ENCODE measurements around the gene JAM3. TPM values are rescaled to one million over a fixed set of nuclear protein-coding genes. Genes with fewer than 3 reads are reported as not detected.

Gene JAM3
- total RNA-seq, 1 experiment from 2014 or later, result not detected

- intact Hi-C loops (cut with micrococcal nuclease; ENCODE audit: unreplicated experiment), result no loop called here
- TF ChIP-seq, protein P1, sequence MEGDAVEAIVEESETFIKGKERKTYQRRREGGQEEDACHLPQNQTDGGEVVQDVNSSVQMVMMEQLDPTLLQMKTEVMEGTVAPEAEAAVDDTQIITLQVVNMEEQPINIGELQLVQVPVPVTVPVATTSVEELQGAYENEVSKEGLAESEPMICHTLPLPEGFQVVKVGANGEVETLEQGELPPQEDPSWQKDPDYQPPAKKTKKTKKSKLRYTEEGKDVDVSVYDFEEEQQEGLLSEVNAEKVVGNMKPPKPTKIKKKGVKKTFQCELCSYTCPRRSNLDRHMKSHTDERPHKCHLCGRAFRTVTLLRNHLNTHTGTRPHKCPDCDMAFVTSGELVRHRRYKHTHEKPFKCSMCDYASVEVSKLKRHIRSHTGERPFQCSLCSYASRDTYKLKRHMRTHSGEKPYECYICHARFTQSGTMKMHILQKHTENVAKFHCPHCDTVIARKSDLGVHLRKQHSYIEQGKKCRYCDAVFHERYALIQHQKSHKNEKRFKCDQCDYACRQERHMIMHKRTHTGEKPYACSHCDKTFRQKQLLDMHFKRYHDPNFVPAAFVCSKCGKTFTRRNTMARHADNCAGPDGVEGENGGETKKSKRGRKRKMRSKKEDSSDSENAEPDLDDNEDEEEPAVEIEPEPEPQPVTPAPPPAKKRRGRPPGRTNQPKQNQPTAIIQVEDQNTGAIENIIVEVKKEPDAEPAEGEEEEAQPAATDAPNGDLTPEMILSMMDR (IDR thresholded peaks at IDR 0.05; ENCODE audit: unreplicated experiment), result no peak
- no peaks in the 10 kb centered on the region for H3K4me1 Mint-ChIP-seq (ENCODE audit: low read depth, unreplicated experiment)
- no peak overlapping the region for H3K27ac Mint-ChIP-seq (ENCODE audit: unreplicated experiment)
- CTCF ChIA-PET, result no interaction called here
- no peaks in the 10 kb centered on the region for H3K9me3 Mint-ChIP-seq (ENCODE audit: low read depth, unreplicated experiment)
- peaks cover 90% of the 10 kb centered on the region for H3K27me3 Mint-ChIP-seq (ENCODE audit: unreplicated experiment)
- no peaks in the 10 kb centered on the region for H3K36me3 Mint-ChIP-seq (ENCODE audit: insufficient read depth, unreplicated experiment)
- H3K4me3 Mint-ChIP-seq (ENCODE audit: low read depth, unreplicated experiment), result no peak overlapping the region
- no peak for DNase-seq
- no TSS peak for BruUV-seq (replicated peaks)
These were observed 812 bp downstream of the JAM3 start for GRCh38 chr11:134069426-134070341.

GRCh38 chr11:134070342-134070845 is 1.5 kb downstream of the JAM3 start:
- Mint-ChIP-seq H3K4me3 (ENCODE audit: low read depth, unreplicated experiment) (no peak overlapping the region), H3K27ac (ENCODE audit: unreplicated experiment) (no peak overlapping the region), H3K27me3 (ENCODE audit: unreplicated experiment) (peaks cover 90% of the 10 kb centered on the region), H3K4me1 (ENCODE audit: low read depth, unreplicated experiment) (no peaks in the 10 kb centered on the region), H3K36me3 (ENCODE audit: insufficient read depth, unreplicated experiment) (no peaks in the 10 kb centered on the region), H3K9me3 (ENCODE audit: low read depth, unreplicated experiment) (no peaks in the 10 kb centered on the region)
- intact Hi-C loops (cut with micrococcal nuclease; ENCODE audit: unreplicated experiment), result no loop called here
- BruUV-seq (replicated peaks), result no TSS peak
- no peak for DNase-seq
- CTCF ChIA-PET, result no interaction called here
- TF ChIP-seq, protein P1 (IDR thresholded peaks at IDR 0.05; ENCODE audit: unreplicated experiment), result no peak

GRCh38 chr11:134071306-134071705 is 2.4 kb downstream of the JAM3 start:
- CTCF ChIA-PET, result no interaction called here
- Mint-ChIP-seq H3K4me1 (ENCODE audit: low read depth, unreplicated experiment) (no peaks in the 10 kb centered on the region), H3K27me3 (ENCODE audit: unreplicated experiment) (peaks cover 89% of the 10 kb centered on the region), H3K4me3 (ENCODE audit: low read depth, unreplicated experiment) (no peak overlapping the region), H3K9me3 (ENCODE audit: low read depth, unreplicated experiment) (no peaks in the 10 kb centered on the region), H3K36me3 (ENCODE audit: insufficient read depth, unreplicated experiment) (no peaks in the 10 kb centered on the region), H3K27ac (ENCODE audit: unreplicated experiment) (no peak overlapping the region)
- BruUV-seq (replicated peaks), result no TSS peak
- TF ChIP-seq, protein P1 (IDR thresholded peaks at IDR 0.05; ENCODE audit: unreplicated experiment), result no peak
- intact Hi-C loops (cut with micrococcal nuclease; ENCODE audit: unreplicated experiment), result no loop called here
- DNase-seq, result no peak

- Mint-ChIP-seq H3K27ac (ENCODE audit: unreplicated experiment) (no peak overlapping the region), H3K9me3 (ENCODE audit: low read depth, unreplicated experiment) (no peaks in the 10 kb centered on the region), H3K4me1 (ENCODE audit: low read depth, unreplicated experiment) (no peaks in the 10 kb centered on the region), H3K36me3 (ENCODE audit: insufficient read depth, unreplicated experiment) (no peaks in the 10 kb centered on the region), H3K4me3 (ENCODE audit: low read depth, unreplicated experiment) (no peak overlapping the region), H3K27me3 (ENCODE audit: unreplicated experiment) (peaks cover 84% of the 10 kb centered on the region)
- TF ChIP-seq, protein P1 (IDR thresholded peaks at IDR 0.05; ENCODE audit: unreplicated experiment), result no peak
- CTCF ChIA-PET, result interaction anchor here (0.7 kb wide), 1 partner anchor 182 kb away, joined by 3 read pairs; the partner anchor contains the start of gene ACAD8
- intact Hi-C loops (cut with micrococcal nuclease; ENCODE audit: unreplicated experiment), result no loop called here
- BruUV-seq (replicated peaks), result no TSS peak
- DNase-seq, result no peak
These were observed 3.0 kb downstream of the JAM3 start for GRCh38 chr11:134071766-134072402.
